Mesenchymal stem cell (in vitro differentiated cells and primary cell): Measurements from ENCODE around the gene KLHL29.

Experiments
- DNase-seq: peaks from one replicate; pipeline ENCODE4 v3.0.0-alpha.2; 2013
- H2AFZ ChIP-seq: one replicate; pipeline ENCODE4 v1.6.1; 2013; ENCODE audit warnings: low read depth, mild to moderate bottlenecking, control low read depth, inconsistent platforms, low read length, moderate library complexity
- H2AK5ac ChIP-seq: 2 replicates; pipeline ENCODE4 v1.6.1; 2013; ENCODE audit warnings: low read length, moderate library complexity, mild to moderate bottlenecking, inconsistent platforms; ENCODE audit not compliant: severe bottlenecking
- H2BK120ac ChIP-seq: one replicate; pipeline ENCODE4 v1.6.1; 2013; ENCODE audit warnings: low read depth, mild to moderate bottlenecking, inconsistent platforms, low read length, moderate library complexity
- H2BK12ac ChIP-seq, 2 experiments: one replicate each; pipeline ENCODE4 v1.6.1; 2013; ENCODE audit warnings: inconsistent platforms in 2 of 2, low read length in 2 of 2, mild to moderate bottlenecking in 2 of 2, moderate library complexity in 2 of 2, control low read depth in 1 of 2
- H2BK15ac ChIP-seq: one replicate; pipeline ENCODE4 v1.6.1; 2013; ENCODE audit warnings: mild to moderate bottlenecking, low read depth, inconsistent platforms; ENCODE audit not compliant: poor library complexity, severe bottlenecking
- H2BK5ac ChIP-seq: 2 replicates; pipeline ENCODE4 v1.6.1; 2013; ENCODE audit warnings: low read depth, mild to moderate bottlenecking, low read length, control low read depth, inconsistent platforms; ENCODE audit not compliant: poor library complexity, severe bottlenecking
- H3K14ac ChIP-seq, 2 experiments: one replicate each; pipeline ENCODE4 v1.6.1; 2013; ENCODE audit warnings: inconsistent platforms in 2 of 2, low read length in 2 of 2, control low read depth in 1 of 2, mild to moderate bottlenecking in 1 of 2, moderate library complexity in 1 of 2
- H3K18ac ChIP-seq, 2 experiments: one replicate each; pipeline ENCODE4 v1.6.1; 2013; ENCODE audit warnings: inconsistent platforms in 2 of 2, low read length in 2 of 2, control low read depth in 1 of 2, low read depth in 1 of 2, mild to moderate bottlenecking in 1 of 2
- H3K23ac ChIP-seq, 2 experiments: one replicate each; pipeline ENCODE4 v1.6.1; 2013; ENCODE audit warnings: inconsistent platforms in 2 of 2, low read length in 2 of 2, mild to moderate bottlenecking in 2 of 2, moderate library complexity in 2 of 2, control low read depth in 1 of 2
- H3K27ac ChIP-seq: 2 replicates; pipeline ENCODE4 v1.5.1; 2013; ENCODE audit warnings: mild to moderate bottlenecking, moderate library complexity, low read length, control low read depth, inconsistent platforms; ENCODE audit not compliant: poor library complexity, severe bottlenecking
- H3K27me3 ChIP-seq, 2 experiments: 2 replicates each; pipeline versions ENCODE4 v1.6.1 to v1.7.0; 2013; ENCODE audit warnings: low read length in 2 of 2, mild to moderate bottlenecking in 2 of 2, moderate library complexity in 2 of 2, control low read depth in 1 of 2, inconsistent platforms in 1 of 2; ENCODE audit not compliant: control insufficient read depth in 1 of 2, insufficient read depth in 1 of 2
- H3K36me3 ChIP-seq, 2 experiments: 2 replicates each; pipeline versions ENCODE4 v1.6.1 to v1.7.0; 2013; ENCODE audit warnings: low read length in 2 of 2, control low read depth in 1 of 2, inconsistent platforms in 1 of 2, low read depth in 1 of 2, mild to moderate bottlenecking in 1 of 2; ENCODE audit not compliant: insufficient read depth in 2 of 2, control insufficient read depth in 1 of 2
- H3K4ac ChIP-seq, 2 experiments: one replicate each; pipeline ENCODE4 v1.6.1; 2013; ENCODE audit warnings: inconsistent platforms in 2 of 2, low read length in 2 of 2, mild to moderate bottlenecking in 2 of 2, moderate library complexity in 2 of 2, control low read depth in 1 of 2, low read depth in 1 of 2
- H3K4me1 ChIP-seq: 2 replicates; pipeline ENCODE4 v1.6.1; 2013; ENCODE audit warnings: low read depth, low read length, control low read depth; ENCODE audit not compliant: control insufficient read depth, insufficient read depth
- H3K4me2 ChIP-seq: 2 replicates; pipeline ENCODE4 v1.6.1; 2013; ENCODE audit warnings: low read length, mild to moderate bottlenecking, inconsistent platforms; ENCODE audit not compliant: poor library complexity, severe bottlenecking
- H3K4me3 ChIP-seq, 2 experiments: 2 replicates each; pipeline versions ENCODE4 v1.5.1 to v1.7.0; 2013; ENCODE audit warnings: low read length in 2 of 2, mild to moderate bottlenecking in 2 of 2, control low read depth in 1 of 2, low read depth in 1 of 2; ENCODE audit not compliant: insufficient read depth in 1 of 2
- H3K79me1 ChIP-seq: replicated peaks from 2 replicates; pipeline ENCODE4 v1.6.1; 2013; ENCODE audit warnings: mild to moderate bottlenecking, control low read depth, low read length, inconsistent platforms; ENCODE audit not compliant: poor library complexity, severe bottlenecking
- H3K9ac ChIP-seq: 2 replicates; pipeline ENCODE4 v1.7.0; 2013; ENCODE audit warnings: mild to moderate bottlenecking, low read length, moderate library complexity
- H3K9me3 ChIP-seq: 2 replicates; pipeline ENCODE4 v1.7.0; 2013; ENCODE audit warnings: mild to moderate bottlenecking, low read length; ENCODE audit not compliant: control insufficient read depth
- H4K8ac ChIP-seq: one replicate; pipeline ENCODE4 v1.6.1; 2013; ENCODE audit warnings: inconsistent platforms, mild to moderate bottlenecking, low read length, moderate library complexity
- H4K91ac ChIP-seq: one replicate; pipeline ENCODE4 v1.6.1; 2013; ENCODE audit warnings: mild to moderate bottlenecking, low read length, inconsistent platforms
- WGBS: methylation state at CpG from one replicate; pipeline ENCODE4 v1.1.7; 2013; ENCODE audit warnings: mixed read lengths; 5-methylcytosine and 5-hydroxymethylcytosine counted together

KLHL29 gene

GRCh38 chr2:23512778-23513177 is 127.8 kb downstream of the KLHL29 start:
- Histone ChIP-seq H2AK5ac (no peak overlapping the region), H2AFZ (no peak overlapping the region), H3K4me1 (peaks cover 2% of the 10 kb centered on the region), H3K23ac (peak overlapping the region in 1 of 2 experiments; percentile 68), H4K91ac (no peak overlapping the region), H3K27ac (no peak overlapping the region), H3K14ac (peak overlapping the region in 1 of 2 experiments; percentile 29), H3K27me3 (peaks cover 0 to 15% of the 10 kb centered on the region in 2 experiments), H3K36me3 (peaks cover 0 to 4% of the 10 kb centered on the region in 2 experiments), H3K79me1 (peaks cover 2% of the 10 kb centered on the region), H3K4me3 (no peak overlapping the region), H2BK120ac (no peak overlapping the region), H4K8ac (no peak overlapping the region), H2BK12ac (no peak overlapping the region), H3K18ac (no peak overlapping the region), H3K4me2 (no peak overlapping the region), H3K9ac (peak overlapping the region; percentile 60), H3K4ac (no peak overlapping the region), H2BK5ac (no peak overlapping the region), H2BK15ac (no peak overlapping the region), H3K9me3 (no peaks in the 10 kb centered on the region)
- DNase-seq, result no peak
- WGBS, result 93% methylated on average over 8 of the region's 8 CpGs

DNA sequence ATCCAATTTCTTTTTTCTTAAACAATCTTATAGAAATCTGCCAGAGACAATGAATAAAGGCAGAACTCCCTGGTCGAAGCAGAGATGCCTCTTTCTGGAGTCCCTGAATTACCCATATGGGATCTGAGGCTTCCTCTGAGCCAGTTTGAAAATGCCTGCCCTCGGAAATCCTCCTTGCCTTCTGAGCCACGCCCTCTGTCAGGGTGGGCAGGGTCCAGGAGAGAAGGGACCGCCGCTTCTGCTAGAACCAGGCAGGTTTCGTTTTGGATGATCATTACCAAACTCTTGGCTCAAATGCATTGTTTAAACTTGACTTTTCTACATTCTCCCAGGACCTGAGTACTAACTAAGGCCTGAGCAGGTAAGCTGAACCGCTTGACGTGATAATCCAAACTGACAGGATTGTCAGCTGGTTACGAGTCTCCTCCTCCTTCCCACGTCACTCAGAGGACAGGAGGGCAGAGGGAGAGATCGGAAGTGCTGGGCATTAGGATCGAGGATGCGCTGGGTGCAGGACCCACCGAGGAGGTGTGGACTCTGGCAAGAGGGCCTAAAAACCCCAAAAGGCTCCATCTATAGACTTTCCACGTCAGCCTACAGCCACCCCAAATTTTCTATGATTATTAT is 128.4 kb downstream of the KLHL29 start:
- H2BK5ac ChIP-seq, result no peak overlapping the region
- no peak overlapping the region for H4K91ac ChIP-seq
- H3K18ac ChIP-seq, result no peak overlapping the region
- no peak overlapping the region for H3K23ac ChIP-seq
- H3K4me3 ChIP-seq, result peak overlapping the region in 1 of 2 experiments; percentile 47
- WGBS, result 78% methylated on average over 15 of the region's 15 CpGs
- no peak for DNase-seq
- H3K4me1 ChIP-seq, result peaks cover 2% of the 10 kb centered on the region
- H3K4ac ChIP-seq, result no peak overlapping the region
- no peak overlapping the region for H2BK120ac ChIP-seq
- H3K9ac ChIP-seq, result peak overlapping the region; percentile 60
- H2AK5ac ChIP-seq, result no peak overlapping the region
- H3K79me1 ChIP-seq, result peaks cover 2% of the 10 kb centered on the region
- no peak overlapping the region for H3K27ac ChIP-seq
- H2BK15ac ChIP-seq, result no peak overlapping the region
- H4K8ac ChIP-seq, result no peak overlapping the region
- peaks cover 0 to 4% of the 10 kb centered on the region in 2 experiments for H3K36me3 ChIP-seq
- H3K4me2 ChIP-seq, result no peak overlapping the region
- H3K9me3 ChIP-seq, result no peaks in the 10 kb centered on the region
- no peak overlapping the region for H2BK12ac ChIP-seq
- H2AFZ ChIP-seq, result no peak overlapping the region
- peaks cover 0 to 15% of the 10 kb centered on the region in 2 experiments for H3K27me3 ChIP-seq
- H3K14ac ChIP-seq, result no peak overlapping the region

DNA sequence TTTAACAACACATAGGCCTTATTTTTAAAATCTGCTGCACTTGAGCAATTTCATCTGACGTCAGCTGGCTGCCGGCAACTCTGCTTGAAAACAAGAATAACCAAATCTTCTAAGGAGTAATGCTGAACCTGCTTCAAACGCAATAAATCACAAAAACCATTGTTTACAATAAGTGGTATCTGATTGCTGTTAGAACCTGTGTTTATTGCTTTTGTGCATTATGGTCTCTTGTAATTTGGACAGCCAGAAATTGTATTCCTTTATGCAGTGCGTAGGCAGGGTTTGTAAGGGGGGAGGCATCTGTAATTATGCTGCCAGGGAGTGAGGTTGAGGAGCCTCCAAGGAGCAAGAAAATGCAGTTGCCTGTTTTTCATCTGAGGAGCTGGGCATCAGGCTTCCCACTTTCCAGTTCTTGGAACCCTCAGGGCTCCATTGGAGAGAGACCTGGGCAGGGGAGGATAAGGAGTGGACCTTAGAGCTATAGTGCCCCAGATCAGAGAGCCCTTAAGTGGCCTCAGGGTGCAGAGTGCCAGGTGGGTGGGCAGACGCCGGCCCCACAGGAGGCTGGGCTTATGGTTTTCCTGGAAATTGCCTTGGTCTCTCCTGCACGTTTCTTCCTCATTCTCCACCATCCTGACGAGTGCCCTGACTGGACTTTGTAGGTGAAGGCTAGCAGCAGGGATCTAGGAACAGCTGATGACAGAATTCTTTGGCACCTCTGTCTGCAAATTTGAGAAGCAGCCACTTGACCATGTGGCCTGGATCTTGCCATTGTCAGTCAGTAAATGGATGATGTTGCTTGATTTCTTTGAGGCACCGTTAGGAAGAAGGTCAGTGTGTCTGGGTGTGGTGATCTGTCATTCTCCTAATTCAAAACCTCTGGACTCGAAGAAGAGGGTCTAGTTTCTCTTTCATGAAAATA is 129.2 kb downstream of the KLHL29 start:
- peaks cover 0 to 15% of the 10 kb centered on the region in 2 experiments for H3K27me3 ChIP-seq
- no peak overlapping the region for H2BK120ac ChIP-seq
- no peak overlapping the region for H2BK15ac ChIP-seq
- H3K79me1 ChIP-seq, result peaks cover 2% of the 10 kb centered on the region
- H2BK5ac ChIP-seq, result no peak overlapping the region
- peak overlapping the region; percentile 60 for H3K9ac ChIP-seq
- H3K23ac ChIP-seq, result no peak overlapping the region
- H3K36me3 ChIP-seq, result peaks cover 0 to 4% of the 10 kb centered on the region in 2 experiments
- no peak overlapping the region for H3K14ac ChIP-seq
- no peak overlapping the region for H3K4ac ChIP-seq
- H3K4me1 ChIP-seq, result peaks cover 2% of the 10 kb centered on the region
- H3K4me3 ChIP-seq, result no peak overlapping the region
- H3K27ac ChIP-seq, result no peak overlapping the region
- no peak overlapping the region for H4K91ac ChIP-seq
- no peak overlapping the region for H2AK5ac ChIP-seq
- H3K4me2 ChIP-seq, result no peak overlapping the region
- DNase-seq, result no peak
- H3K9me3 ChIP-seq, result no peaks in the 10 kb centered on the region
- no peak overlapping the region for H3K18ac ChIP-seq
- WGBS, result 84% methylated on average over 9 of the region's 10 CpGs
- no peak overlapping the region for H4K8ac ChIP-seq
- H2AFZ ChIP-seq, result no peak overlapping the region
- no peak overlapping the region for H2BK12ac ChIP-seq
